ENCODE data around the gene RARS2.
A peak's percentile ranks its signal among the peaks of the same experiment; 100 is the strongest.
"Not testable (repeated sequence)": the region's sequence is repeated elsewhere in the genome, so short reads cannot be mapped to it uniquely, and the experiment has no call there.

The RARS2 gene

GRCh38 chr6:87501809-87502572, 87.8 kb downstream of the RARS2 start:
- DNase-seq (ENCODE audit: low spot score) (no peak), FAIRE-seq (no peak)

- DNase-seq (ENCODE audit: low spot score) (no peak), FAIRE-seq (no peak)
These were observed 91.7 kb downstream of the RARS2 start for GRCh38 chr6:87498048-87498447.

DNA sequence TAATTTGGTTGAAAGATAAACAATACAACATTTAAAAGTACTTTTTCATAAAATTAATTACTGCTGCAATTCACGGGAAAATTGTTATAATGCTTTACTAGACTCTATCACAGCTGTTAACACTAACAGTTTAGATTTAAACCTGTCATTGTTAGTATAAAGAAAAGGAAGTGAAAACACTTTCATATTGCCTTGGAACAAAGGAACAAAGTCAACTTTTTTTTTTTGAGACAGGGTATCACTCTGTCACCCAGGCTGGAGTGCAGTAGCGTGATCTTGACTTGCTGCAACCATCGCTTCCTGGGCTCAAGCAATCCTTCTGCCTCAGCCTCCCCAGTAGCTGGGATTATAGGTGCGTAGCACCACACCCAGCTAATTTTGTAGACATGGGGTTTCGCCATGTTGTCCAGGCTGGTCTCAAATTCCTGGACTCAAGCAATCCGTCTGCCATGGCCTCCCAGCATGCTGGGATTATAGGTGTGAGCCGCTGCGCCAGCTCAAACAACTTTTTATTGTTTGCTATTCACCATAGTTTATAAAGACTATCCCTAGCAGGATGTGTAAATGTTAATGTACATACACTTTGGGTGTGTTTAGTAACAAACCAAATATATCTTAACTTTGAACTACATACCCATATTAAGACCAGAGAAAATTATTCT, 94.9 kb downstream of the RARS2 start:
- FAIRE-seq (no peak), DNase-seq (ENCODE audit: low spot score) (no peak)

GRCh38 chr6:87489326-87489725, 100.5 kb downstream of the RARS2 start:
- not testable (repeated sequence) for FAIRE-seq; DNase-seq (ENCODE audit: low spot score)

- FAIRE-seq (no peak), DNase-seq (ENCODE audit: low spot score) (no peak)
These were observed 102.2 kb downstream of the RARS2 start for GRCh38 chr6:87487555-87487954.

DNA sequence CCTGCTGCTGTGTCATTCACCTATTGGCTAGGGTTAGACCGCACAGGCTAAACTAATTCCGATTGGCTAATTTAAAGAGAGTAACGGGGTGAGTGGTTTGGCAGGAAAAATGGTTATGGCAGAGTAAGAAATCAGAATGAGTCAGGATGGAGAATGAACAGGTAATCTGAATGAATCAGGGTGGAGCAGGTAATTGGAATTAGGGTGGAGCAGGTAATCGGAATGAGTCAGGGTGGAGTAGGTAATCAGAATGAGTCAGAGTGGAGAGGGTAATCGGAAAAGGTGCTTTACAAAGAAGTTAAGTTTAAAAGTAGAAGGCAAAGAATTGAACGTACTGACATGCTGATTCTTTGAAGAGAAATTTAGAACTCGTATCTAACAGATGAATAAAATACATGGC, 105.3 kb downstream of the RARS2 start:
- FAIRE-seq = no peak
- no peak for DNase-seq (ENCODE audit: low spot score)

- DNase-seq (ENCODE audit: low spot score) (peak; percentile 62), FAIRE-seq (no peak)
These were observed 105.9 kb downstream of the RARS2 start for GRCh38 chr6:87483929-87484328.

GRCh38 chr6:87482366-87482765, 107.4 kb downstream of the RARS2 start:
- FAIRE-seq (no peak), DNase-seq (ENCODE audit: low spot score) (no peak)

DNA sequence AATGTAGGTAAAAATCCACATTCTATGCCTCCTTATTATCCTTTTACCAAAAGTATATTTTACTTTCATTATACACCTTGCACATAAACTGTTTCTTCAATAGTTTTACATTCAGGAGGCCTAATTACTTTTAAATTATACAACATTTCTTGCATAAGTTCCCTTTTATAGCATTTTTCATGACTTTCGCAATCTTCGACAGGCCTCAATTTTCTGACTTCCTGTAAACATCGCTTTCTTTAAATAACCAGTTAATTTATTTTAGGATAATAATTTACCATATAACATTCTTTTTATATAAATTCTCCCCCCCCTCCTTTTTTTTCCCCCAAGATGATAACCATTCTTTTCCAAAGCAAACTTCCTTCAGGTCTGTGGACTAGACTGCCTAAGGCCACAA, 107.9 kb downstream of the RARS2 start:
- FAIRE-seq = no peak
- no peak for DNase-seq (ENCODE audit: low spot score)

GRCh38 chr6:87473419-87473903, 116.3 kb downstream of the RARS2 start:
- peak; percentile 50 for DNase-seq (ENCODE audit: low spot score)
- FAIRE-seq = no peak

- DNase-seq (ENCODE audit: low spot score) (peak; percentile 81), FAIRE-seq (no peak)
These were observed 117.0 kb downstream of the RARS2 start, which contains the start of gene SLC35A1 for GRCh38 chr6:87472525-87473418. TSS of gene SLC35A1 (plus strand) at chr6:87472974. CDS start at chr6:87473004, 30 bp downstream.

DNA sequence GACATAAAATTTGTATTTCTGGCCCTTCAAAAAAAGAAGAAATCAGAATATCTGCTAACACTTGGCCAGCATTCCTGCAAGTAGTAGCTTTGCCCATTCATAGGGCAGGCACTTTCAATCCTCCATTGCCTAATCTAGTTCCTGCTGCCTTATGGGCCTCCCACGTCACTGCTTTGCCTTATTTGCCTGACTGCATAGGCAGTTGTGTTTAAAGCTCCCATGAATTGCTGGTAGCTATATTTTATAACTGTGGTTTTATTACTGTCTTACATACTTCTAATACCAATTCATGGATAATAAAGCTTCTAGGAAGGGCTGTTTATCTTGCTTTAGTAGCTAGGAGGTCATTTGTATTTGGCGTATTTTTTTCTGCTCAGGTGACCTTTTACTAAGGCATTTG, 124.7 kb downstream of the RARS2 start:
- no peak for FAIRE-seq
- no peak for DNase-seq (ENCODE audit: low spot score)

Data from urothelium cell line (cell line).